Coronary artery (tissue), 2 donors: ENCODE data around the gene IQSEC3.

ENCODE experiments used
- DNase-seq: peaks from one replicate; pipeline ENCODE4 v3.0.0-alpha.2; 2017; ENCODE audit warnings: low spot score
- H3K27ac ChIP-seq, 2 donors: fragments of 200-600 bp; sonication (generic); one replicate each; pipeline ENCODE4 v1.5.1; 2016 to 2019
- H3K4me3 ChIP-seq: fragments of 200-600 bp; sonication (generic); 2 replicates; pipeline ENCODE4 v1.5.1; 2016; ENCODE audit warnings: mild to moderate bottlenecking, moderate library complexity
- CTCF ChIP-seq: fragments of 200-600 bp; sonication (generic); IDR thresholded peaks from one replicate; pipeline ENCODE4 v1.5.1; 2019; ENCODE audit warnings: antibody characterized with exemption

The IQSEC3 gene

GRCh38 chr12:166425-167075 is 100.0 kb downstream of the IQSEC3 start:
- DNase-seq = no peak
- H3K4me3 ChIP-seq = no peak overlapping the region
- no peak overlapping the region for H3K27ac ChIP-seq
- no peak for TF ChIP-seq CTCF

- no peak for DNase-seq
- no peak for TF ChIP-seq CTCF
- no peak overlapping the region for H3K4me3 ChIP-seq
- H3K27ac ChIP-seq = no peak overlapping the region
Measured at GRCh38 chr12:167959-168600, 101.5 kb downstream of the IQSEC3 start.

- no peak for DNase-seq
- no peak overlapping the region for H3K4me3 ChIP-seq
- H3K27ac ChIP-seq = no peak overlapping the region
- no peak for TF ChIP-seq CTCF
Measured at GRCh38 chr12:168763-169525, 102.4 kb downstream of the IQSEC3 start.

- Histone ChIP-seq H3K27ac (no peak overlapping the region), H3K4me3 (no peak overlapping the region)
- no peak for DNase-seq
- TF ChIP-seq CTCF = no peak
Measured at GRCh38 chr12:169528-170370, 103.2 kb downstream of the IQSEC3 start.

- TF ChIP-seq CTCF = no peak
- Histone ChIP-seq H3K4me3 (no peak overlapping the region), H3K27ac (no peak overlapping the region)
- no peak for DNase-seq
Measured at GRCh38 chr12:170371-171225, 104.0 kb downstream of the IQSEC3 start.

- no peak overlapping the region for H3K4me3 ChIP-seq
- TF ChIP-seq CTCF = no peak
- no peak for DNase-seq
- no peak overlapping the region for H3K27ac ChIP-seq
Measured at GRCh38 chr12:171276-171675, 104.7 kb downstream of the IQSEC3 start.
